Tibial nerve (tissue), 4 donors: ENCODE data around the gene OPN3. TPM values are rescaled to one million over a fixed set of nuclear protein-coding genes. Genes with fewer than 3 reads are reported as not detected.

Experiments used
- total RNA-seq, 4 donors: library from RNA; depleted of rRNA; stranded (reverse); fragments of >200 nt; gene quantifications; one replicate each; pipeline ENCODE4 v1.1.0, GENCODE V29; 2016

OPN3 gene
- total RNA-seq, 4 donors from 2014 or later: 17.8 to 31.7 (median 19.7) TPM

Other genes starting within 250 kb of the OPN3 start
- 10 to 100 TPM; 19.6 to 61.5 (median 28.8) TPM for gene FH, start 120.6 kb downstream of the OPN3 start, total RNA-seq
- 1 to 10 TPM in 2 of 4 donors, under 1 TPM in 2; 0.20 to 4.4 (median 1.8) TPM for gene KMO, start 108.0 kb downstream of the OPN3 start, total RNA-seq
- gene CHML, start within 50 bp of the OPN3 start, total RNA-seq: 1 to 10 TPM; 5.7 to 9.6 (median 6.8) TPM
- gene WDR64, start 11.9 kb upstream of the OPN3 start, total RNA-seq: under 1 TPM in 1 of 4 donors, not detected in 3; 0.42 TPM
- under 1 TPM in 1 of 4 donors, not detected in 3; 0.39 TPM for gene EXO1, start 207.8 kb upstream of the OPN3 start, total RNA-seq